ENCODE results near the gene CYFIP1. TPM values are rescaled to one million over a fixed set of nuclear protein-coding genes. Genes with fewer than 3 reads are reported as not detected.

CYFIP1 gene
- total and polyA plus RNA-seq, 2 of the 13 experiments (the other 11 are each of a cell fraction or from before 2014, with no cell fraction given) = 38.1 to 58.3 TPM

DNA sequence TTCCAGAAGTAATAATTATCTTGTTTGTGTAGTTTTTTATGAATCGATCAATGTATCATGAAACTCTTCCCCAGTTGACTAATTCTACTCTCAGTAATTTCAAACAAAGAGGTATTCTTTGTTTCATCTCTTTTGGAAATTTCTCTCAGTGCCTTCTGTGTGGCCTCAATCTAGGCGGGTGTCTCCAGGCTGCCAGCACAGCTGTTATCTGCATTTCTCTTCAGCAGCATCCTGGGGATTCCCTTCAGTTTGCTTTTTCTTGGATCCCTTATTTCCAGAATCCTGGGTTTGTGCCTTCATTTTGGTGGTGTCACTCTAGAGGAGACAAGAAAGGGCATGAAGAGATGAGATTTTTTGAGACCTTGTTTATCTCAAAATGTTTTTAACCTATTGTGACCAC, 119.0 kb downstream of the CYFIP1 start (continued):
- TF ChIP-seq, protein P1, sequence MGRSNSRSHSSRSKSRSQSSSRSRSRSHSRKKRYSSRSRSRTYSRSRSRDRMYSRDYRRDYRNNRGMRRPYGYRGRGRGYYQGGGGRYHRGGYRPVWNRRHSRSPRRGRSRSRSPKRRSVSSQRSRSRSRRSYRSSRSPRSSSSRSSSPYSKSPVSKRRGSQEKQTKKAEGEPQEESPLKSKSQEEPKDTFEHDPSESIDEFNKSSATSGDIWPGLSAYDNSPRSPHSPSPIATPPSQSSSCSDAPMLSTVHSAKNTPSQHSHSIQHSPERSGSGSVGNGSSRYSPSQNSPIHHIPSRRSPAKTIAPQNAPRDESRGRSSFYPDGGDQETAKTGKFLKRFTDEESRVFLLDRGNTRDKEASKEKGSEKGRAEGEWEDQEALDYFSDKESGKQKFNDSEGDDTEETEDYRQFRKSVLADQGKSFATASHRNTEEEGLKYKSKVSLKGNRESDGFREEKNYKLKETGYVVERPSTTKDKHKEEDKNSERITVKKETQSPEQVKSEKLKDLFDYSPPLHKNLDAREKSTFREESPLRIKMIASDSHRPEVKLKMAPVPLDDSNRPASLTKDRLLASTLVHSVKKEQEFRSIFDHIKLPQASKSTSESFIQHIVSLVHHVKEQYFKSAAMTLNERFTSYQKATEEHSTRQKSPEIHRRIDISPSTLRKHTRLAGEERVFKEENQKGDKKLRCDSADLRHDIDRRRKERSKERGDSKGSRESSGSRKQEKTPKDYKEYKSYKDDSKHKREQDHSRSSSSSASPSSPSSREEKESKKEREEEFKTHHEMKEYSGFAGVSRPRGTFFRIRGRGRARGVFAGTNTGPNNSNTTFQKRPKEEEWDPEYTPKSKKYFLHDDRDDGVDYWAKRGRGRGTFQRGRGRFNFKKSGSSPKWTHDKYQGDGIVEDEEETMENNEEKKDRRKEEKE (IDR thresholded peaks at IDR 0.05) = no peak
- TF ChIP-seq EED (CRISPR knock-in tag; IDR thresholded peaks at IDR 0.05) (no peak), DMAP1 (CRISPR knock-in tag; IDR thresholded peaks at IDR 0.05) (no peak), U2AF1 (optimal IDR thresholded peaks at IDR 0.05; ENCODE audit: low read depth, low read length) (no peak), IRX3 (CRISPR knock-in tag; IDR thresholded peaks at IDR 0.05; ENCODE audit: borderline replicate concordance, low read depth) (no peak)
- TF ChIP-seq, protein P2, sequence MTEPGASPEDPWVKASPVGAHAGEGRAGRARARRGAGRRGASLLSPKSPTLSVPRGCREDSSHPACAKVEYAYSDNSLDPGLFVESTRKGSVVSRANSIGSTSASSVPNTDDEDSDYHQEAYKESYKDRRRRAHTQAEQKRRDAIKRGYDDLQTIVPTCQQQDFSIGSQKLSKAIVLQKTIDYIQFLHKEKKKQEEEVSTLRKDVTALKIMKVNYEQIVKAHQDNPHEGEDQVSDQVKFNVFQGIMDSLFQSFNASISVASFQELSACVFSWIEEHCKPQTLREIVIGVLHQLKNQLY (CRISPR knock-in tag; IDR thresholded peaks at IDR 0.05) = no peak

DNA sequence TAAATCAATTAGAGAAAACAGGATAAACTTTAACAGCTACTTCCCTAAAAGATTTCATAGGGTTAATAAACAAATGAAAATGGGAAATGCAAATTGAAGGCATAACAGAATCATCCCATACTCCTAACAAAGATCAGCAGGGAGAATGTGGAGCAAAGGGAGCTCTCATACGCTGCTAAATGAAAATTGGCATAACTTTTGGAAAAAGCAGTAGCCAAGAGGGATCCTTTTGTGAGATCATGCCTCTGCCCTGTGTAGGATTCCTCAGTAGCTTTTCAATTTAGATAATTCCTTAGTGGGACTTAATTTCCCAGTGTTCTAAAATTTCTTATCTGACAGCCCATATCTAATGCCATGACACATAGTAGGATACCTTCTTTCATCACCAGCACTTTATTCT, 123.5 kb downstream of the CYFIP1 start:
- ChIA-PET CTCF (ENCODE audit: low intra/inter-chr PET ratio, low total read pairs) (no interaction called here), POLR2A (no interaction called here)
- ATAC-seq (no peak), FAIRE-seq (no peak), DNase-seq (ENCODE audit: low spot score) (no peak)
- TF ChIP-seq MIER3 (CRISPR knock-in tag; IDR thresholded peaks at IDR 0.05; ENCODE audit: borderline replicate concordance) = no peak
- TF ChIP-seq ZNF207 (IDR thresholded peaks at IDR 0.05; ENCODE audit: borderline replicate concordance) = no peak
- TF ChIP-seq ZNF572 (CRISPR knock-in tag; IDR thresholded peaks at IDR 0.05) = no peak
- no peak for TF ChIP-seq FOXP1 (IDR thresholded peaks at IDR 0.05)
- TF ChIP-seq FOXP1 (CRISPR knock-in tag; IDR thresholded peaks at IDR 0.05) = no peak
- TF ChIP-seq ZC3H13 (CRISPR knock-in tag; IDR thresholded peaks at IDR 0.05) = no peak
- no peak for TF ChIP-seq ZNF546 (CRISPR knock-in tag; conservative IDR thresholded peaks at IDR 0.05)
- TF ChIP-seq SCMH1 (CRISPR knock-in tag; IDR thresholded peaks at IDR 0.05; ENCODE audit: borderline replicate concordance) = no peak
- TF ChIP-seq MAFK (conservative IDR thresholded peaks at IDR 0.05 in 1 of 2, IDR thresholded peaks at IDR 0.05 in 1 of 2; ENCODE audit: low read length in 2 of 2) = no peak
- TF ChIP-seq ZNF354B (CRISPR knock-in tag; IDR thresholded peaks at IDR 0.05) = no peak
- TF ChIP-seq, protein P3, sequence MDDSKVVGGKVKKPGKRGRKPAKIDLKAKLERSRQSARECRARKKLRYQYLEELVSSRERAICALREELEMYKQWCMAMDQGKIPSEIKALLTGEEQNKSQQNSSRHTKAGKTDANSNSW (CRISPR knock-in tag; IDR thresholded peaks at IDR 0.05; ENCODE audit: borderline replicate concordance) = no peak
- TF ChIP-seq ZBTB20 (CRISPR knock-in tag; IDR thresholded peaks at IDR 0.05; ENCODE audit: borderline replicate concordance, low read depth) = no peak
- no peak for TF ChIP-seq HES4 (CRISPR knock-in tag; IDR thresholded peaks at IDR 0.05; ENCODE audit: borderline replicate concordance)
- no peak for TF ChIP-seq ATRX (CRISPR knock-in tag; IDR thresholded peaks at IDR 0.05; ENCODE audit: borderline replicate concordance)
- H3K9me3 ChIP-seq (ENCODE audit: low read length) = no peaks in the 10 kb centered on the region
- H3K4me2 ChIP-seq (ENCODE audit: low read depth, low read length) = no peak overlapping the region
- WGBS (ENCODE audit: low lambda C conversion rate) = 100% methylated on average over 1 of the region's 1 CpG
- H3K4me3 ChIP-seq (replicated peaks in 1 of 3; ENCODE audit: insufficient read depth in 1 of 3, low read depth in 2 of 3, low read length in 3 of 3) = no peak overlapping the region
- no peaks in the 10 kb centered on the region for H4K20me1 ChIP-seq (ENCODE audit: insufficient read depth, low read length)
- peaks cover 5 to 58% of the 10 kb centered on the region in 2 experiments for H3K36me3 ChIP-seq (replicated peaks in 1 of 2; ENCODE audit: control insufficient read depth in 1 of 2, insufficient read depth in 2 of 2, low read length in 2 of 2)
- no peak overlapping the region for H2AFZ ChIP-seq (ENCODE audit: low read length)
- no peaks in the 10 kb centered on the region for H3K4me1 ChIP-seq (ENCODE audit: insufficient read depth, low read length)
- H3K79me2 ChIP-seq (ENCODE audit: insufficient read depth, low read length) = no peaks in the 10 kb centered on the region
- H3K27me3 ChIP-seq (ENCODE audit: control insufficient read depth in 1 of 2, insufficient read depth in 2 of 2, low read length in 2 of 2) = no peaks in the 10 kb centered on the region
- BruUV-seq (replicated peaks) = no TSS peak
- intact Hi-C loops (cut with micrococcal nuclease; ENCODE audit: unreplicated experiment) (no loop called here), in situ Hi-C loops (cut with HindIII; ENCODE audit: extremely low pct_ligation_motif_present, low pct_unique_long_range_greater_than_20kb) (no loop called here)
- H3K9ac ChIP-seq (ENCODE audit: insufficient read depth, low read depth, low read length) = no peak overlapping the region
- H3K27ac ChIP-seq (ENCODE audit: extremely low read length, insufficient read depth, low read length) = no peak overlapping the region
